Measurements from ENCODE around the gene GALK1.
A peak's percentile ranks its signal among the peaks of the same experiment; 100 is the strongest.

GALK1 gene

DNA sequence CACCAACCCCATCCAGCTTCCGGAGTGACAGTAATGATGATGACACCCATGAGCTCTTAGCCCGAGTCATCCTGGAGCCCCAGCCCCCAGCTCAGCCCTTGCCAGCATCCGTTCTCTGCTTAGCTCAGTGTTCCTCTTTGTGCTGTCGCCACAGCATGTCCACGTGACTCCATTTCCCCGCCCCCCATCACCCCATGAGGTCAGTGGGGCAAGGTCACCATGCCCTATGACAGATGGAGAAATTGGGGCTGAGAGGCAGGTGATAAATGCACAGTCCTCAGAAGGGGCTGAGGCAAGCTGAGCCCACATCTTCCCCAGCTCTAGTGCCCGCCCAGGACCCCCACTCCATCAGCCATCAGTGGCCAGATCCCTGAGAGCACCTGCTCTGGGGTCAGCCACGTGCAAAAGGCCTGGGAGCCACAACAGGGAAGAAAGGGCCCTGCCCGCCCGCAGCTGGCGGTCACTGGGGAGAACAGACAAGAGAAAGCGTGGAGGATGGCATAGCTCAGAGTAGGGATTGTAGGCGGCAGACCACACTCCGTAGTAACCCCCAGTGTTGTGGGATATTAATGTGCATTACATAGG, 26.7 kb downstream of the GALK1 start:
- Histone ChIP-seq H2AFZ (ENCODE audit: low read length) (no peak overlapping the region), H3K27ac (ENCODE audit: low read depth, low read length, poor library complexity, severe bottlenecking) (no peak overlapping the region)

DNA sequence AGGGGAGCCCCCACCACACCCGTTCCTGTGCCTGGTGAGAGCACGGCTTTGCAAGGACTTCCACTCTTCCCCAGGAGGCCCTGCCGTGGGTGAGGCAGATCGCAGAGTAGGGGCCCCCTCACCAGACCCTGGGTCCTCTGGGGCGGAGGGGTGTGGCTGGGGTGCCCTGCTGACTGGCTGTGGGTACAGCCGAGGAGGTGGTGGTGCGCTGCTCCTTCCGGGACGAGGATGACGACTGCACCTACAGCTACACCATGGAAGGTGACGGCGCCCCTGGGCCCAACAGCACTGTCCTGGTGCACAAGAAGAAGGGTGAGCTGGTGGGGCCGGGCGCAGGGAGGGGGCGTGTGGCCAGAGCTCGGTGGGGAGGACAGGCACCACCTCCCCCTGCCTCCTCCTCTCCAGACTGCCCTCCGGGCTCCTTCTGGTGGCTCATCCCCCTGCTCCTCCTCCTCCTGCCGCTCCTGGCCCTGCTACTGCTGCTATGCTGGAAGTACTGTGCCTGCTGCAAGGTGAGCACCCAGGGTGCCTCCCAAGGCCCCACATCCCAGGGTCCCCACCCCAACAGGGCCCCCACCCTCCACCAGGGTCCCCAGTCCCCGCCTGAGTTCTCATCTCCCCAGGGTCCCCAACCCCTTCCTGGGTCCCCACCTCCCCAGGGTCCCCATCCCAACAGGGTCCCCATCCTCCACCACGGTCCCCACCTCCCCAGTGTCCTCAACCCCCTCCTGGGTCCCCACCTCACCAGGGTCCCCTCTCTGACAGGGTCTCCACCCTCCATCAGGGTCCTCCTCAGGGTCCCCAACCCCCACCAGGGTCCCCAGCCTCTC, 27.6 kb downstream of the GALK1 start:
- no peaks in the 10 kb centered on the region for H3K9me3 ChIP-seq (ENCODE audit: low read length)
- no peaks in the 10 kb centered on the region for H3K36me3 ChIP-seq (ENCODE audit: insufficient read depth, low read length)
- no peak overlapping the region for H3K27ac ChIP-seq (ENCODE audit: low read depth, low read length, poor library complexity, severe bottlenecking)
- H3F3A ChIP-seq (ENCODE audit: insufficient read depth, low read length): no peaks in the 10 kb centered on the region
- no peaks in the 10 kb centered on the region for H3K79me2 ChIP-seq (ENCODE audit: insufficient read depth, low read length)
- H3K9ac ChIP-seq (ENCODE audit: low read length): no peak overlapping the region
- TF ChIP-seq CTCF (IDR thresholded peaks at IDR 0.05; ENCODE audit: low read length) (no peak), EZH2 (IDR thresholded peaks at IDR 0.05; ENCODE audit: borderline replicate concordance, low read length) (no peak)
- H3K9me2 ChIP-seq (ENCODE audit: low read depth, low read length): no peaks in the 10 kb centered on the region
- no peak overlapping the region for H3K4me2 ChIP-seq (ENCODE audit: low read length)
- H3K4me1 ChIP-seq (ENCODE audit: insufficient read depth, low read length, severe bottlenecking): peaks cover 18% of the 10 kb centered on the region
- peaks cover 5% of the 10 kb centered on the region; the same call in 1 of the 2 replicates for H3K27me3 ChIP-seq (ENCODE audit: insufficient read depth, low read length)
- H3K4me3 ChIP-seq (ENCODE audit: low read depth, low read length, poor library complexity, severe bottlenecking): no peak overlapping the region
- no peak overlapping the region for H2AFZ ChIP-seq (ENCODE audit: low read length)
- no peaks in the 10 kb centered on the region for H4K20me1 ChIP-seq (ENCODE audit: insufficient read depth, low read length)

More for the DNA sequence above, 26.7 kb downstream of the GALK1 start:
- Histone ChIP-seq H3K4me1 (ENCODE audit: insufficient read depth, low read length, severe bottlenecking) (peaks cover 18% of the 10 kb centered on the region), H3K27me3 (ENCODE audit: insufficient read depth, low read length) (peaks cover 5% of the 10 kb centered on the region), H3K79me2 (ENCODE audit: insufficient read depth, low read length) (no peaks in the 10 kb centered on the region), H3K4me3 (ENCODE audit: low read depth, low read length, poor library complexity, severe bottlenecking) (no peak overlapping the region), H3K9ac (ENCODE audit: low read length) (no peak overlapping the region), H3K36me3 (ENCODE audit: insufficient read depth, low read length) (no peaks in the 10 kb centered on the region), H3F3A (ENCODE audit: insufficient read depth, low read length) (no peaks in the 10 kb centered on the region), H4K20me1 (ENCODE audit: insufficient read depth, low read length) (no peaks in the 10 kb centered on the region), H3K9me2 (ENCODE audit: low read depth, low read length) (no peaks in the 10 kb centered on the region), H3K4me2 (ENCODE audit: low read length) (peak overlapping the region; percentile 18; the same call in 1 of the 2 replicates), H3K9me3 (ENCODE audit: low read length) (no peaks in the 10 kb centered on the region)
- TF ChIP-seq CTCF (IDR thresholded peaks at IDR 0.05; ENCODE audit: low read length): no peak
- no peak for TF ChIP-seq EZH2 (IDR thresholded peaks at IDR 0.05; ENCODE audit: borderline replicate concordance, low read length)

- peaks cover 18% of the 10 kb centered on the region for H3K4me1 ChIP-seq (ENCODE audit: insufficient read depth, low read length, severe bottlenecking)
- TF ChIP-seq CTCF (IDR thresholded peaks at IDR 0.05; ENCODE audit: low read length): no peak
- TF ChIP-seq EZH2 (IDR thresholded peaks at IDR 0.05; ENCODE audit: borderline replicate concordance, low read length): no peak
Observed at GRCh38 chr17:75736173-75736835, 28.7 kb downstream of the GALK1 start.

More at GRCh38 chr17:75736173-75736835, 28.7 kb downstream of the GALK1 start:
- Histone ChIP-seq H3K4me3 (ENCODE audit: low read depth, low read length, poor library complexity, severe bottlenecking) (no peak overlapping the region), H4K20me1 (ENCODE audit: insufficient read depth, low read length) (no peaks in the 10 kb centered on the region), H3K9me2 (ENCODE audit: low read depth, low read length) (no peaks in the 10 kb centered on the region), H3K79me2 (ENCODE audit: insufficient read depth, low read length) (no peaks in the 10 kb centered on the region), H3K9me3 (ENCODE audit: low read length) (no peaks in the 10 kb centered on the region), H3K4me2 (ENCODE audit: low read length) (no peak overlapping the region), H3K27ac (ENCODE audit: low read depth, low read length, poor library complexity, severe bottlenecking) (no peak overlapping the region), H2AFZ (ENCODE audit: low read length) (no peak overlapping the region), H3K36me3 (ENCODE audit: insufficient read depth, low read length) (no peaks in the 10 kb centered on the region), H3F3A (ENCODE audit: insufficient read depth, low read length) (no peaks in the 10 kb centered on the region), H3K9ac (ENCODE audit: low read length) (no peak overlapping the region), H3K27me3 (ENCODE audit: insufficient read depth, low read length) (peaks cover 9% of the 10 kb centered on the region; the same call in 1 of the 2 replicates)
